ENCODE results near the gene AHCYL2.

The AHCYL2 gene

DNA sequence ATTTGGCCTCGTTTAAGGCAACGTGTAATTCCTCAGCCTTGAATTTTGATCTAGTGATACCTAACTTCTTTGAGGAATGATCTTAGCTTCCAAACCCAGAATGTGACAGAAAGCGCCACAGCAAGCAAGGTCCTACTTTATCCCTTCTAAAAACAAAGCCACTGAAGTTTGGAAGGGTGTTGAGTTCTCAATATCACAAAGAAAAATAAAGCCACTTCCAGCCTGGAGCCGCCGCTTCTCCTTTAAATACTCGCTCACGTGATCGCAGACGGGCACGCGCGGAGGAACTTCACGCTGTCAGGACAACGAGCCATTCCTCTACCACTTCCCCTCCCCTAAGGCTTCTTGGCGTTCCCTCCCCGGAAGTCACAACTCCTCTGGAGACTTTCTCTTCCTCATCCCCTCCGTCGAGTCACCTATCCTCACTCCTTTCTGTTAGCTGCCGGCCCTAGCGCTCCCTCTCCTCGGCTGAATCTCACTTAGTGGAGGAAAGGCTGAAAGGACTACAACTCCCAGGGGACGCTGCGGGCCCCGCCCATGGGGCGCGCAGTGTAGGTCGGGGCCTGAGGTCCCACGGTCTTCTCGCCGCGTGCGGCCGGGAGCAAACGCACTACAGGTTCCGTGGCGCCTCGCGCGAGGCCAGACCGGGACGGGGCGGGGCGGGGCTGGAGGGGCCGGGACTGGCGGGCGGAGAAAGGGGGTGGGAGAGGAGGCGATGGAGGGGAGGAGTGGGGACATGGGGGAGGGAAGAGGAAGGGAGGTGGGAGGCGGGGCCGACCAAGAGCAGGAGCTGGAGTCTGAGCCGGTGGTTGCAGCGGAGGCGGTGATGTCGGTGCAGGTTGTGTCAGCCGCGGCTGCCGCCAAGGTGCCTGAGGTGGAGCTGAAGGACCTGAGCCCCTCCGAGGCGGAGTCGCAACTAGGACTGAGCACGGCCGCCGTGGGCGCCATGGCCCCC lies at the start of gene AHCYL2:
TSS of gene AHCYL2 (plus strand) at position 780 of the 955 bp plus-strand sequence.
- DNase-seq (ENCODE audit: low spot score), result peak; percentile 94

DNA sequence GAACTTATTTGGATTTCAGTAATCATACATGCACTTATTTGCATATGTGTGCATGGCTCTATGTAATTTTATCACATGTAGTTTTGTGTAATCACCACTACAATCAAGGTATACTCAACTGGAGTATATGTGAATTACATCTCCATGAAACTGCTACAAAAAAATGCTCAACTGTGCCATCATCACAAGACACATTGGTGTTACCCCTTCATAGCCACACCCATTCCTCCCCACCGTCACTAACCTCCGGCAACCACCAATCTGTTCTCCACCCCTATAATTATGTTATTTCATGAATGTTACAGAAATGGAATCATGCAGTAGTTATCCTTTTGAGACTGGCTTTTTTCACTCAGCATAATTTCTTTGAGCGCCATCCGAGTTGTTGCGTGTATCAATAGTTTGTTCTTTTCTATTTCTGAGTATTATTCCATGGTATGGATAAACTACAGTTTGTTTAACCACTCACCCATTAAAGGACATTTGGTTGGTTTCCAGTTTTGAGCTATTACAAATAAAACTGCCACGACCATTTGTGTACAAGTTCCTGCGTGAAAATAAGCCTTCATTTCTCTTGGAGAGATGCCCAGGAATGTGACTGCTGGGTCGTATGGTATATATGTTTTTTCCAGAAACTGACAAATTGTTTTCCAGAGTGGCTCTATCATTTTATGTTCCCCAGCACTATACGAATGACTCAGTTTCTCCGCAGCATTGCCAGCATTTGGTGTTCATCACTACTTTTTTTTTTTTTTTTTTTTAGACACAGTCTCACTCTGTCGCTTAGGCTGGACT lies 47.7 kb upstream of the AHCYL2 start:
- DNase-seq (ENCODE audit: low spot score), result no peak

DNA sequence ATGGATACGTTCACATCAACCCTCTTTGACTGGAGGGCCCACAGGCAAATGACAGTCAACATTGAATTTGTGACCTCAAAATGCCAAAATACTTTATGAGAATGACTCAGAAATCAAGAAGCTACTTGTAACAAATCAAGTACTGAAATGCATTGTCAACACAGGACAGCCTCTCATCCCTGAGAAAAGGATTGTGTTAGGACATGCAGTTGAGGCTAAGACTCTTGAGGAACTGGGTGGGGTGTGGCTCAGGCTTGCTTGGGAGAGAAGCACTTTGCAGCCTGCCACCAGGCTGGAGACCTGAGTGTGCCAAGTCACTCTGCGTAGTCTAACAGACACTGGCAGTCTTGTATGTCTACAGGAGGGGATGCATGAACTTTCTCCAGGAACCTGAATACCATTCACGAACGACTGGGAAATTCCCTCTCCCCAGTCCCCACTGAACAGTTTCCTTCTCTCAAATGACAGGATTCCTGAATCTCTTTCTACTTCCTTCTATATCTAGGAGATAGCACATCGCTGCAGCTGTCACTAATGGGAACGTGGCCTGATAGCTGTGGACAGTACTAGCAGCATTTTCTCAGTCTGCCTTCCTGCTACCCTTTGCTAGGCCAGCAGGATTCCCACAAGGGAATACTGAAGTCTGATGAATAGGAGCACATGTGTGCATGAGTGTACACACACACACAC lies 39.7 kb upstream of the AHCYL2 start:
- no peak for DNase-seq (ENCODE audit: low spot score)

DNA sequence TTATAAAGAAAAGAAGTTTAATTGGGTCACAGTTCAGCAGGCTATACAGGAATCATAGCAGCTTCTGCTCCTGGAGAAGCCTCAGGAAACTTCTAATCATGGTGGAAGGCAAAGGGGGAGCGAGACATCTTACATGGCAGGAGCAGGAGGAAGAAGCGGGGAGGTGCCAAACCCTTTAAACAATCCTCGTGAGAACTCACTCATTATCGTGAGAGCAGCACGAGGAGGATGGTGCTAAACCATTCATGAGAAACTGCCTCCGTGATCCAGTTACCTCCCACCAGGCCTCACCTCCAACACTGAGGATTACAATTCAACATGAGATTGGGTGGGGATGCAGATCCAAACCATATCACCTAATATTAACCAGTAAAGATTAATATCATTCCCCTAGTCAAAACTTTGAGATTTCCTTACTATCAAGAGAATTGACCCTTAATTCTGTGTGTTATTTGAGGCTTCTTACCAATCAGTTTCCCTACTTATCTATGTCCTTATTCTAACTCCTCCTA lies 38.0 kb upstream of the AHCYL2 start:
- no peak for DNase-seq (ENCODE audit: low spot score)

DNA sequence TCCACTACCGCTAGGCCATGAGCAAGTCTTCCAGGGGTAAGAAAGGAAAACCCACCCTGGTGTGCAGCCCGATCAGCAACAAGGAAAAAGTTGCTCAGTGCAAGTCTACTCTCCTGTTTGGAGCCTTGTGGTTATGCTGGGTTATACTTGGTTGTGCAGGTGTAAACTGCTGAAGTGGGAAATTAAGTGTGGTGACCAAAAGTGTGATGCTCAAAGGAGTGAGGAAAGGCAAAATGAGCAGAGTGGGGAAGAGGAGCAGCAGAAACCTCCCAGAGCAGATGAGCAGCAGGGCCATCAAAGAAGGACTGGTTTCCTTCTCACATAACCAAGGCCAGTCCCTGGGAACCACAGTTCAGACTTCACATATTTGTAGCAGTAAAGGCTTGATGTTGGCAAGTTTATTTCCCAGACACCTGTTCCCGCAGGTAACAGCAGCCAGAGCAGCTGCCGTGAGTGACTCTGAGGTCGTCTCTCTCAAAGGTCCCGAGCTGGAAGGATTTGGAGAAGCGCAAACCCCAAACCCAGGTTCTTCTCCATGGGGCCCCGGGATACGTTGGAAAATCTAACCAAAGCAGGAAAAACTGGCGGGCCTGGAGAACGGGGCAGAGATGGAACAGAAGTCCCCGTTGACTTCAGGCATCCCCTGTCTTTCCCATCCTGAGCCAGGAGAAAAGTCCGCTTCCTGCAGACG lies 37.0 kb upstream of the AHCYL2 start:
- no peak for DNase-seq (ENCODE audit: low spot score)

DNA sequence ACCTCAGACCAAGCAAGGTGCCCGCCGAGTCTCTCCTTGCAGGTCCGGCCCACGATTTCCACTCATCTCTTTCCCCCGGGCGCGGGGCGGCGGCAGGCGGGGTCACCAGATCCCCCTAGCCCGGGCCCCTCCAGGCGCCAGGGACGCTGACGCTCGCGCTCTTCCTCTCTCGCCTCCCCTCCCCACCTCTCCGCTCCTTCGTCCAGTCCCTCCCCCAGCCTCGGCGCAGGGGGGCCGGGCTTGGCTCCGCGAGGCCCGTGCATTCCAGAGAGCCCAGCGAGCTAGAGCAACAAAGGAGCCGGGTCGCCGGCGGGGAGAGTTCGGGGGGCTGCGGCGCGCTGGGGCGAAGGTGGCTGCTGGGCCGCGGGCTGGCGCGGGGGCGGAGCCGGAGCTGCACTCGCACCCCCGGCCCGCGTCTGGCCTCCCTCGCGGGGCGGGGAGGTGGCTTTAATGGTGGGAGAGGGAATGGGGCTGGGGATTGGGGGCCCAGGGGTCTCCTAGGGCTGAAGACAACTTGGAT lies 36.4 kb upstream of the AHCYL2 start, which contains the start of gene SMO:
TSS of gene SMO (plus strand) at position 262 of the 520 bp plus-strand sequence. CDS start 519 bp downstream, outside the sequence.
- DNase-seq (ENCODE audit: low spot score), result no peak

DNA sequence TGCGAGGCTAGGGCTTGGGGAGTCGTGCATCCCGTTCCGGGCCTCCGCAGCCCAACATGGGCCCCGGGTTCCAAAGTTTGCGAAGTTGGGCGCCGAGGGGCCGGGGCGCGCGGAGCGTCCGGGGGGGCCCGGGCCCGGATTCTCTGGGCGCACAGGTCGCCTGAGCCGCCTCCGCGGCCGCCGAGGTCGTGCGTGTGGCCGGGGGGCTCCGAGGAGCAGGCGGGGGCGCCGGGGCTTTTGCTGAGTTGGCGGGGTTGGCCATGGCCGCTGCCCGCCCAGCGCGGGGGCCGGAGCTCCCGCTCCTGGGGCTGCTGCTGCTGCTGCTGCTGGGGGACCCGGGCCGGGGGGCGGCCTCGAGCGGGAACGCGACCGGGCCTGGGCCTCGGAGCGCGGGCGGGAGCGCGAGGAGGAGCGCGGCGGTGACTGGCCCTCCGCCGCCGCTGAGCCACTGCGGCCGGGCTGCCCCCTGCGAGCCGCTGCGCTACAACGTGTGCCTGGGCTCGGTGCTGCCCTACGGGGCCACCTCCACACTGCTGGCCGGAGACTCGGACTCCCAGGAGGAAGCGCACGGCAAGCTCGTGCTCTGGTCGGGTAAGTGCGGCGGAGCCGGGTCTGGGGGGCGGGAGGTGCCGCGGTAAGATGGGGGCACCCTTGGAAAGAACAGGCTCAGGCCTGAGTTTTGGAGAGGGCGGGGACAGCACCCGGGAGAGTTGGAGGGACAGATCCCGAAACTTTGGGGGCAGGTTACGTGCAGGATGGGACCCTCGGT lies 35.8 kb upstream of the AHCYL2 start:
- no peak for DNase-seq (ENCODE audit: low spot score)

DNA sequence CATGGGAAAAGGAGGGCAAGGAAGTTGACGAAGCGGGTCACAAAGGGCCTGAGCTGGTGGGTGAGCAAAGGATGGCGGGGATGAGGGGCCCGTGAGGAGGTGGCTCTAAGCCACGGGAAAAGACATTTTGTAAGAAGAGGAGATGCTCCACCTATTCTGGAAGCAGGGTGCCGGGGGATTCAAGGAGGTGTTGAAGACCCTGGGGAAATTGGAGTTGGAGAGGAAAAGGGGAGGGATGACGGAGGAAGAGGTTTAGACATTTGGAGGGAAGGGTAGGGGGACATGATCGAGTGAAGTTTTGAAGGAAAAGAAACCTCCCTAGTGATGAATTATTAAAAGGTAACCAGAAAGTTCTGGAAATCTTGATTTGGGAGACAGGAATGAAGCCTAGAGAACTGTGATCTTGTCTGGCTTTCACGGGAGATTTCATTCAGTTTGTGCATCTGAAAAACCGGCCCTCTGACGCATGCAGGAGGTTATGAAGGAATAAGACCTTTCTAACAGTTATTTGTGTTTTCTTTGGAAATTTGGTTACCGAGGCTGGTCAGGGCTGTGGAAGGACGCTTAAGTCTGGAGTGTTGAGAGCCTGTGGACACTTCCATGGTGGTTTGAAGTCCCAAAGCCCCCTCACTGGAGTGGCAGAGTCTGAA lies 35.0 kb upstream of the AHCYL2 start:
- DNase-seq (ENCODE audit: low spot score), result no peak

DNA sequence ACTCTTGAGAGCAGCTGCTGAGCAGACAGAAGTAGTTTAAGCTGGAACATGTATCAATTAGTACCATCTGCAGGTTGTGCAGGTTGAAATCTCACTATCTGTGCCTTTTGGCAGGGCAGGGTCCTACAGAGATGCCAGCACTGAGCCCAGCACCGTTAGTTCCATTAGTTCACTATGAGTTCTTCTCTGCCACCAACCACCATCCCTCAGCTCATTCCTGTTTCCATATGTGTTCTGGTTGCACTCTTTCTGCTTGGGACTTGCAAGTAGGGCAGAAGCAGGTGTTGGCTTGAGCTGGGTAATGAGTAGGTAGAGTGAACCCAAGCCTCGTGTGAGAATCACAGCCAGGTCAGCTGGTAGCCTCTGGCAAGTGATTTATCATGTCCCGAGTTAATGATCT lies 33.6 kb upstream of the AHCYL2 start:
- DNase-seq (ENCODE audit: low spot score), result no peak

DNA sequence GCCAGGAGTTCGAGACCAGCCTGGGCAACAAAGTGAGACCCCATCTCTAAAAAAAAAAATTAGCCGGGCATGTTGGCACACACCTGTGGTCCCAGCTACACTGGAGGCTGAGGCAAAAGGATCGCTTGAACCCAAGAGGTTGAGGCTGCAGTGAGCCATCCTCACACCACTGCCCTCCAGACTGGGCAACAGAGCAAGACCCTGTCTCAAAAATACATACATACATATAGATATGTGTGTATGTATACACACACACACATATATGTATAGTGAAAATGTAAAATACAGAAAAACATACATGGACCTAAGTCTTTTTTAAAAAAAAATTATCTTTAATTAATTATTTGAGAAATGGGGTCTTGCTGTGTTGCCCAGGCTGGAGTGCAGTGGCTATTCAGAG lies 30.9 kb upstream of the AHCYL2 start:
- no peak for DNase-seq (ENCODE audit: low spot score)

DNA sequence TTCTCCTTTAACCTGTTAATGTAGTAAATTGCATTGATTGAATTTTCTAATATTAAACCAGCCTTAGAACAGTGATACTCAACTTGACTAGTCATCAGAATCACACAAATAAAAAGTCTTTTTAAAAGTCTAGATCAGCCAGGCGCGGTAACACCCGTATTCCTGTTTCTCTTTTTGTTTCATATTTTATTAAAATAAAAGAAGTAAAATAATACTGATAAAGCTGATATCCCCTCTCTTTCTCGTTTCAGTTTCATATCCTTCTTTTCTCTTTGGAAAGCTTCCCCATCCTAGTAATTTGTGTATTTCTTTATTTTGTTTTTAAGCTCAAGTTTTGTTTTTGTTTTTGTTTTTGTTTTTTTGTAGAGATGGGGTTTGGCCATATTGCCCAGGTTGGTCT lies 27.1 kb upstream of the AHCYL2 start:
- no peak for DNase-seq (ENCODE audit: low spot score)

DNA sequence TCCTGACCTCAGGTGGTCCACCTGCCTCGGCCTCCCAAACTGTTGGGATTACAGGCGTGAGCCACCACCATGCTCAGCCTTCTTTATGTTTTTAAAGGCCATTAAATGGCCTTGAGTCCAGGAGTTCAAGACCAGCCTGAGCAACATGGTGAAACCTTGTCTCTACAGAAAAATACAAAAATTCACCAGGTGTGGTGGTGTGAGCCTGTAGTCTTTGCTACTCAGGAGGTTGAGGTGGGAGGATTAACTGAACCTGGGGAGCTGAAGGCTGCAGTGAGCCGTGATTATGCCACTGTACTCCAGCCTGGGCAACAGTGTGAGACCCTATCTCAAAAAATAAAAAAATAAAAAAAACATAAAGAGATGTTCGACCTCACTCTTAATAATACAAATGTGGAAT lies 25.4 kb upstream of the AHCYL2 start:
- no peak for DNase-seq (ENCODE audit: low spot score)

DNA sequence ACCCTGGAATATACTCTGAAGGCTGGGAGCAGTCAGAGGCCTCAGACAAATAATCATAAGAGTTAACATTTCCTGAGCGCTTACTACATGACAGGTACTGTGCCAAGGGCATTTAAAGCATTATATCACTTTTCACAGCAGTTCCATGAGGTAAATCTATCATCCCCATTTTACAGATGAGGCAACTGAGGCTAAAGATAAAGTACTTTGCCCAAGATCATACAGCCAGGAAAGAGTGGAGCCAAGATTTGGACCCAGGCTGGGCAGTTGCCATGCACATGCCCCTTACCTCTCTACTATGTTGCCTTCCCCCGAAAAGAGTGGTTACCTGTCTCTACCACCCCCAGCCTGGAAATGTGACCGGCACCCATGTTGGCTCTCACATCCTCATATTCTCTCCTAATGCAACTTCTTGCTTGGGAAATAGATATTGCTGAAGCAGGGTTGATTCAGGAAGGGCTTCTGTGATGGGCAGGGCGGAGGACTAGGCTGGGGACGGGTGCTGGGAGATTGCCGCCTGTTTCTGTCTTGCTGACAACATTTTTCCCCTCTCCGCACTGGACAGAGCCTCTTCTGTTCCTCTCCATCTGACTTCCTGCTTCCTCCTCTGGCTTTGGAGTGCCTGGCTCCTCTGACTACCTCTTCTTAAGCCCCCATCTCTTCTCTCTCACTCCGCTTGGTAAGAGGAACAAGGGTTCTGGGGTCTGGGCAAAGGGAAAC lies 22.6 kb upstream of the AHCYL2 start:
- no peak for DNase-seq (ENCODE audit: low spot score)

DNA sequence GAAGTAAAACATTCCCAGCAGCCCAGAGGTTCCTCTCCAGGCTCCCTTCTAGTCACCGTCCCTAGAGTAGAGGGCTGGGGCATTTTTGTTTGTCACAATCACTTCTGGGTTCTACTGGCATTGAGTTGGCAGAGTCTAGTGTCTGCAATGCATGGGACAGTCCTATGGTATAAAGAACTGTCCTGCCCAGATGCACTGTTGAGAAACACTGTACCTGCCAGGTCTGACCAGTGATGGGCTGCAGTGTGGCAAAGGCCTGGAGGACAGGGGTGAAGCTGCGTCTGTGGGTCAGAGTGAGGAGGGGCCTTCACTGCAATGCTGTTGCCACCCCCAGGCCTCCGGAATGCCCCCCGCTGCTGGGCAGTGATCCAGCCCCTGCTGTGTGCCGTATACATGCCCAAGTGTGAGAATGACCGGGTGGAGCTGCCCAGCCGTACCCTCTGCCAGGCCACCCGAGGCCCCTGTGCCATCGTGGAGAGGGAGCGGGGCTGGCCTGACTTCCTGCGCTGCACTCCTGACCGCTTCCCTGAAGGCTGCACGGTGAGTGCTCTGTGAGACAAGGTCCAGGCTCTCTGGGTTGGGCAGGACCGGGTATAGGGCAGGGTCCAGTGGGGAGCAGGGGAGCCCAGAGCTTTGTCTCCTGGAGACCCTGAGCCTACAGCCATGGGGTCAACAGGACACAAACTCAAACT lies 21.6 kb upstream of the AHCYL2 start:
- DNase-seq (ENCODE audit: low spot score), result no peak

DNA sequence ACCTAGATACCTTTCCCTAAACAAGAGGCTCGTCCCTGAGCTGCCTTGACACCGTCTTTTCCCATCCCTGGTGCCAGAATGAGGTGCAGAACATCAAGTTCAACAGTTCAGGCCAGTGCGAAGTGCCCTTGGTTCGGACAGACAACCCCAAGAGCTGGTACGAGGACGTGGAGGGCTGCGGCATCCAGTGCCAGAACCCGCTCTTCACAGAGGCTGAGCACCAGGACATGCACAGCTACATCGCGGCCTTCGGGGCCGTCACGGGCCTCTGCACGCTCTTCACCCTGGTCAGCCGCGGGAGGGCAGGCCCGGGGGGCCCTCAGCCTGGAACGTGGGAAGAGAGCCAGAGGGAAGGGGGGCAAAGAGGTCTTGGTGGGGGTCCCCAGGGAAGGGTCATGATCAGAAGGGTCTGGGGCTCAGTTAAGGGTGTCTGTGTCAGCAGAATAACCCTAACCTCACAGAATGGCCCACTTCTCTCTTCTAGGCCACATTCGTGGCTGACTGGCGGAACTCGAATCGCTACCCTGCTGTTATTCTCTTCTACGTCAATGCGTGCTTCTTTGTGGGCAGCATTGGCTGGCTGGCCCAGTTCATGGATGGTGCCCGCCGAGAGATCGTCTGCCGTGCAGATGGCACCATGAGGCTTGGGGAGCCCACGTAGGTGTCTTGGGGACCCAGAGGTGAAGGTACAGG lies 19.6 kb upstream of the AHCYL2 start:
- DNase-seq (ENCODE audit: low spot score), result no peak

DNA sequence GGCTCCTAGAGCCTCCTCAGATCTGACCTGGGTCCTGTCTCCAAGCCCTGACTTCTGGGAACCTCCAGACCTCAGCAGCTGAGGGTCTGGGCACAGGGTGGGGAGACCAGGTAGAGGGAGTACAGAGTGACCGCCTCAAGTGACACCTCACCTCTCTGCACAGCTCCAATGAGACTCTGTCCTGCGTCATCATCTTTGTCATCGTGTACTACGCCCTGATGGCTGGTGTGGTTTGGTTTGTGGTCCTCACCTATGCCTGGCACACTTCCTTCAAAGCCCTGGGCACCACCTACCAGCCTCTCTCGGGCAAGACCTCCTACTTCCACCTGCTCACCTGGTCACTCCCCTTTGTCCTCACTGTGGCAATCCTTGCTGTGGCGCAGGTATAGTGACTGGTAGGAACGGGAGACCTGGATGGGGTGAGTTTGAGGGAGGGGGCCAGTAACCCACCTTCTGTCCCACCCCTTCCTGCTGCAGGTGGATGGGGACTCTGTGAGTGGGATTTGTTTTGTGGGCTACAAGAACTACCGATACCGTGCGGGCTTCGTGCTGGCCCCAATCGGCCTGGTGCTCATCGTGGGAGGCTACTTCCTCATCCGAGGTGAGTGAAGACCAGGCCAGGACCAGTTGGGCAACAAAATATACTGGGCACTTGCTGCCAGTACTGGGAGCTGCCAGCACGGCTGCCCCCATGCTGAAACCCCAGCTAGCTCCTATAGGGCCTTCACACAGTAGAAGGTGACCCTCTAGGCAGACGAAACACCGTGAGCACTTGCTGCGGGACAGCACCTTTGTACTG lies 18.6 kb upstream of the AHCYL2 start:
- no peak for DNase-seq (ENCODE audit: low spot score)

DNA sequence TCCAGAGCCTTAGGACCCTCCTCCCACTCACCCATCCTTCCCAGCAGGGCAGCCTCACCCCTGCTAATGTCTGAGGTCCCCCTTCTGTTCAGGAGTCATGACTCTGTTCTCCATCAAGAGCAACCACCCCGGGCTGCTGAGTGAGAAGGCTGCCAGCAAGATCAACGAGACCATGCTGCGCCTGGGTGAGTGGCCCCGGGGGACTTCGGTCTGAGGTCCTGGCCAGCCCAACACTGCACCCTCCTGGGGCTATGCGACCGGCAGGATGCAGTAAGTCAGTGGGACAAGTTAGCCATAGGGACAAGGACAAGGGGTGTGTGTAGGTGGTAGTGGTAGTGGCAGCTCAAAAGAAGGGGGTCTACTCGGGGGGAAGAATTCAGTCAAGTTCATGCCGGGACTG lies 16.2 kb upstream of the AHCYL2 start:
- no peak for DNase-seq (ENCODE audit: low spot score)
